Measurements from ENCODE around the gene OSBP2.

DNA sequence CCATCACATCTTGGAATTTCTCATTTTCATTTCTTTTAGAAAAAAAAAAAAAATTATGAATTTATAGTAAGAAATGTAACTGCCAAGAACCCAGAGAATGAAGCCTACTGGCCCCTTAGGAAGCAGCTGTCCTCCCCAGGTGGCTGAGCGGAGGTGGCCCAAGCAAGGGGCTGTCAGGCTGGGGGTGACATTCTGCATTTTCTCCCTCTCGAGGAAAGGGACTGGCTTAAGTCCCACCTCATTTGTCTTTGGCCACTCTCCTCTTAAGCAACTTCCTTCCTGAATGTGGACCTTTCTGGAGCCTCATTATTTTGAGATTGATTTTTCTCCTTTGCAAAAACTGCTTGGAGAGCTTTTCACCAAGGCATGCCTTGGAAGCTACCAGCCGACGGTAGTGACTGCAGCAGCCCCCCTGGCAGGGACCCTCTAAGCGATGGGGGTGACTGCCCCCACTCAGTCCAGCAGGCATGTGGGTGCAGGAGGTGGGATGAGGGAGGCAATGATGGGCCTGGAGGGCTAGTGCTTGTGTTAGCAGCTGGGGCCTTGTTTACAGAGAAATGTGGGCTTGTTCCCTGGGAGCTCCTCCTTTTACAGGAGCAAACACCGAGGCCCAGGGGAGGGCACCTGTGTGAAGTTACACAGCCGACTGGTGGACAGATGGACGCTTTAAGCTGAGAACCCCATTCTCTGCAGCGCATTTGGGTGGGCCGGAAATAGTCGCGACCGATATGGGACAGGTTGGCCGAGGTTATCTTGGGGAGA is 162.2 kb downstream of the OSBP2 start:
- TF ChIP-seq, protein P1, sequence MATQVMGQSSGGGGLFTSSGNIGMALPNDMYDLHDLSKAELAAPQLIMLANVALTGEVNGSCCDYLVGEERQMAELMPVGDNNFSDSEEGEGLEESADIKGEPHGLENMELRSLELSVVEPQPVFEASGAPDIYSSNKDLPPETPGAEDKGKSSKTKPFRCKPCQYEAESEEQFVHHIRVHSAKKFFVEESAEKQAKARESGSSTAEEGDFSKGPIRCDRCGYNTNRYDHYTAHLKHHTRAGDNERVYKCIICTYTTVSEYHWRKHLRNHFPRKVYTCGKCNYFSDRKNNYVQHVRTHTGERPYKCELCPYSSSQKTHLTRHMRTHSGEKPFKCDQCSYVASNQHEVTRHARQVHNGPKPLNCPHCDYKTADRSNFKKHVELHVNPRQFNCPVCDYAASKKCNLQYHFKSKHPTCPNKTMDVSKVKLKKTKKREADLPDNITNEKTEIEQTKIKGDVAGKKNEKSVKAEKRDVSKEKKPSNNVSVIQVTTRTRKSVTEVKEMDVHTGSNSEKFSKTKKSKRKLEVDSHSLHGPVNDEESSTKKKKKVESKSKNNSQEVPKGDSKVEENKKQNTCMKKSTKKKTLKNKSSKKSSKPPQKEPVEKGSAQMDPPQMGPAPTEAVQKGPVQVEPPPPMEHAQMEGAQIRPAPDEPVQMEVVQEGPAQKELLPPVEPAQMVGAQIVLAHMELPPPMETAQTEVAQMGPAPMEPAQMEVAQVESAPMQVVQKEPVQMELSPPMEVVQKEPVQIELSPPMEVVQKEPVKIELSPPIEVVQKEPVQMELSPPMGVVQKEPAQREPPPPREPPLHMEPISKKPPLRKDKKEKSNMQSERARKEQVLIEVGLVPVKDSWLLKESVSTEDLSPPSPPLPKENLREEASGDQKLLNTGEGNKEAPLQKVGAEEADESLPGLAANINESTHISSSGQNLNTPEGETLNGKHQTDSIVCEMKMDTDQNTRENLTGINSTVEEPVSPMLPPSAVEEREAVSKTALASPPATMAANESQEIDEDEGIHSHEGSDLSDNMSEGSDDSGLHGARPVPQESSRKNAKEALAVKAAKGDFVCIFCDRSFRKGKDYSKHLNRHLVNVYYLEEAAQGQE (IDR thresholded peaks at IDR 0.05; ENCODE audit: insufficient read depth in 1 of 2, low read depth in 2 of 2, low read length in 2 of 2) = no peak
- TF ChIP-seq POLR2AphosphoS5 (IDR thresholded peaks at IDR 0.05; ENCODE audit: low read depth, low read length) = no peak

Measured in PFSK-1 (cell line).